Nucleus accumbens (tissue), 56 donors: ENCODE results near the gene LARP4B.

Source experiments
- DNase-seq, 56 donors: peaks; one replicate each; lab custom pipeline; 2025; lab: John Stamatoyannopoulos, UW

Gene LARP4B

DNA sequence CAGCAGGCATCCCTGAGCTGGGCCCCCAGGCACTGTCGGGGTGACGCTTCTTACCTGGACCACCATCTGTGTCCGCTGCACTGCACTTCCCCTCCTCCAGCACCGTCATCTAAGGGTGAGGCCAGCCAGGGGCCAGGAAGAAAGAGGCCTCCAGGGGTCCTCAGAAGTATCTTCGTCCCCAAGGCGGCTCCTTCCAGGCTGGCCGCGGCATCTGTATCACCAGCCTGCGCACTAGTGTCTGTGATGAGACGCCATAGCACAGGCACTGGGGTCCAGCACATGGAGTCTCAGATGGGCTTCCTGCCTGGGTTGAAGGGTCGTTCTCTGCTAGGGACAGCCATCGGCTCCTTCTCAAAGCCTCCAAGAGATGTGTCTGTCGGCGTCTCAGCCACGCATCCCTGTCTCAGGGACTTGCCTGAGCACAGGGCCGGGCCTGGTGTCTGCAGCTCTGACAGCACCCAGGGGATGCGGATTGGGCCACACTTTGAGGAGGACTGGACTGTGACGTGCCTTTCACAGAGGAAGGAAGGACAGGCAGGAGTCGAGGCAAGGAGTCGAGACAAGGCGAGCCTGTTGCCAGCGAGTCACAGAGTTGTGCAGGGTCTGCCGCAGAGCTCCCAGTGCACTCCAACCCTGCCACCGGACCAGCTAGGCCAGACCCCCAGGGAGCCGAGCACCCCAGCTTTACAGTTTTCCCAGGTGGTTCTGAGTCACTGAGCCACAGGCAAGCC lies 140.5 kb downstream of the LARP4B start:
- no peak for DNase-seq

- DNase-seq, result no peak
Measured at GRCh38 chr10:789831-790701, 141.4 kb downstream of the LARP4B start.

DNA sequence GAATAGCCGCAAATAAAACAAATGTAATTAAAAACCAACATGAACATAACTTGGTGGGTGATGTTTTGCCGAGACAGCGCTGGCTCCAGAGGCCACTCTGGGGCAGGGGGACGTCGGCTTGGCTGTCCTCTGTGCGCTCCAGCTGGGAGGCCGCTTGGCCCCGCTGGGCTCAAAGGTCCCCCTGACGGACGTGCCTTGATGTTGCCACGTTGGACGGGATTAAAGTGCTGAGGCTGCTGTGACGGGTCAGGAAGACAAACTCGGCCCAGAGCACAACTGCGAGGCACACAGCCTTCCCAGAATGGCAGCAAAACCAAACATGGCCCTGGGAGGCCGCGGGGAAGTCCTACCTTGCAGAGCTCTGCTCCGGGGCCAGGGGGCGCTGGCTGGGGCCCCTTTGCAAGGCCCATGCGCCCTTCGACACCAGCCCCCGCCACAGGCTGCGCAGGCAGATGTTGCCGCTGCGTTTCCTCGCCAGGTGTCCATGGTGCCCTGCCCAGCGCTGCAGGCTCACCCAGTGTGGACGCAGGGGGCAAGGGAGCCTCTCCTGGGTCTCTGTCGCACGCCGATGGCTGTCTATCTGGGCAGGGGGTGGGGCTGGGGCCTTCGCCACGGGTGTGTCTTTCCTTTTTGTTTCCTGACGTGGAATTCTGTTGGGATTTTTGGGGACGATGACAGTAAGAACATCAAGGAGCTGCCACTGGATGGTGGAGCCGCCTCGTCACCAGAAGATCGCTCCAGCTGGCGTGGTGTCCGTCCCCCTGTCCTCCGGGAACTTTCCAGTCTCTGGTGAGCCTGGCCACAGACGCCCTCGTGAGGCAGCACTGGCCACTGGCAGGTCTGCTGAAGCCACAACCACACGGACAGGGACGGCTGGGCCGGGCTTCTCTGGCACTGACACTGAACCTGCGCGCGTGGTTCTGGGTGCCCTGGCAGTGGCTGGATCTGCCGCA lies 142.4 kb downstream of the LARP4B start:
- peak in 46 of 56 donors; percentile 21 to 89 (median 70) for DNase-seq

DNA sequence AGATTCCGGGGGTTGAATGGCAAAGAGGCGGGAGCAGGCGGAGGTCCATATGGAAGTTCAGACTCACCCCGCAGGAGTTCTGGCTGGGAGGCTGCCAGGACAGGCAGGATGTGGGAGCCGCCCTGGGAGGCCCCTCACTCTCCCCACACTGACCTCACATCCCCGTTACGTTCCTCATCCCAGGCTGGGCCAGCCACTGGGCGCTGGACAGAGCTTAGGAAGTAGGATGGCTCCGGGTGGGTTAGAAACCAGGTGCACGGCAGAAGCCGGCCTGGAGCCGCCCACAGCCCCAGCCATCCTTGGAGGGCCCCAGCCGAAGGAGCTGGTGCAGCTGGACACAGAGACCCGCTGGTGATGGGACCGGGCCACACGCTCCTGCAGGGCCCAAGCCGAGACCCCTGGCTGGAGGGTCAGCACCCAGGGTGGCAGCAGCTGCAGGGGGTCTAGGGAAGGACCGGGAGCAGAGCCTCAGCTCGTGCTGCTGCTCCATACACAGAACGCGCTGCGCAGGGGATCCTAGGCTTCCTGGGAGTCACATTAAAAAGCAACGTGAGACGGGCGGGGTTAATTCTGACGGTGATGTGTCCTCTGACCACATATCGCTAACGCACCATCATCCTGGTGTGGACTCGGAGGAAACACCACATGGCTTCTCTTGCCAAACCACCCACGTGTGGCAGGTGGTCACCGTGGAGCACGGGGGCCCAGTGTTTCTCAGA lies 143.4 kb downstream of the LARP4B start:
- no peak for DNase-seq

- no peak for DNase-seq
Measured at GRCh38 chr10:786633-787474, 144.7 kb downstream of the LARP4B start.

DNA sequence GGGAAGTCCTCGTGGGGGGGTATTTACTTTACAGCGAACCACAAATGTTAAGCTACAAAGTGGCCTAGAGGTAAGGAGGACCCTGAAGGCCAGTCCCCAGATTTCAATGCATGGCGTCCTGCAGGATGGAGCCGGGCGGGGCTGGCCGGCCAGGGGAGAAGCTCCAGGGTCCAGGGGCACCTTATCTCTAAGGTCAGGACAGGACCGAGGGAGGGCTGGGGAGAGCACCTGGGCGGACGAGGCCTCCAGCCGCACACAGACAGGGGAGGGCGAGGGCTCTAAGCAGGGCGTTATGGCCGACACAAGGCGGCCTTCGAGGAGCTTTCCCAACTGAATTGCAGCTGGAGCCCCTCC lies 145.7 kb downstream of the LARP4B start:
- DNase-seq, result no peak

GRCh38 chr10:785089-785860 lies 146.2 kb downstream of the LARP4B start:
- no peak for DNase-seq

DNA sequence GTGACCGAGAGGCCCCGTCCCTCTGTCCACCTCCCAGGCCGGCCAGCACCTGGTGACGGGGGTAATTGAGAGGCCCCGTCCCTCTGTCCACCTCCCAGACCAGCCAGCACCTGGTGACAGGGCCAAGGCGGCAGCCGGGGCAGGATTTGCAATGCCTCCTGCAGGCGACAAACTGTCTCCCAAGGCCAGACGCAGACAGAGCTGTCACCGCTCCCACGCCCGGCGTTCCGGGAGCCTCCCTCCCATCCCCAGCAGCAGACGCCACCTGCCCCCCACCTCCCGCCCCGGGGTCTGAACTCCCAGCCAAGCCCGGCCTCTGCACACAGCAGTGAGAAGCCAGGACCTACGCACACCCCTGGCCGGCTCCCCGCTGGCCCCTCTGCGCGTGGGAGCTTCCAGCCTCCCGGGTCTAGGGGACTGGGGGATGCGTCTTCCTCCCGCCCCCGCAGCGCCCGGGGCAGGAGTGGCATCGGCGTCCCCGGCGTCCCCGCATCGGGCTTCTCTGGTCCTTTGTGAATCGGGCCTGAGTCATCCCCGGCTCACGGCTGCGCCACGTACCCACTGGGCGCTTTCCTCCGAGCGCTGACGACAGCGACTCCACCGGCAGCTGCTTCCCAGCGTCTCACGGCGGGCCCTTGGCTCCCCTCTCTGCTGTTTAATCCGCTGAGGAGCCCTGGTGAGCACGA lies 147.0 kb downstream of the LARP4B start:
- peak in 39 of 56 donors; percentile 19 to 88 (median 57) for DNase-seq

GRCh38 chr10:782751-783648 lies 148.5 kb downstream of the LARP4B start:
- no peak for DNase-seq

DNA sequence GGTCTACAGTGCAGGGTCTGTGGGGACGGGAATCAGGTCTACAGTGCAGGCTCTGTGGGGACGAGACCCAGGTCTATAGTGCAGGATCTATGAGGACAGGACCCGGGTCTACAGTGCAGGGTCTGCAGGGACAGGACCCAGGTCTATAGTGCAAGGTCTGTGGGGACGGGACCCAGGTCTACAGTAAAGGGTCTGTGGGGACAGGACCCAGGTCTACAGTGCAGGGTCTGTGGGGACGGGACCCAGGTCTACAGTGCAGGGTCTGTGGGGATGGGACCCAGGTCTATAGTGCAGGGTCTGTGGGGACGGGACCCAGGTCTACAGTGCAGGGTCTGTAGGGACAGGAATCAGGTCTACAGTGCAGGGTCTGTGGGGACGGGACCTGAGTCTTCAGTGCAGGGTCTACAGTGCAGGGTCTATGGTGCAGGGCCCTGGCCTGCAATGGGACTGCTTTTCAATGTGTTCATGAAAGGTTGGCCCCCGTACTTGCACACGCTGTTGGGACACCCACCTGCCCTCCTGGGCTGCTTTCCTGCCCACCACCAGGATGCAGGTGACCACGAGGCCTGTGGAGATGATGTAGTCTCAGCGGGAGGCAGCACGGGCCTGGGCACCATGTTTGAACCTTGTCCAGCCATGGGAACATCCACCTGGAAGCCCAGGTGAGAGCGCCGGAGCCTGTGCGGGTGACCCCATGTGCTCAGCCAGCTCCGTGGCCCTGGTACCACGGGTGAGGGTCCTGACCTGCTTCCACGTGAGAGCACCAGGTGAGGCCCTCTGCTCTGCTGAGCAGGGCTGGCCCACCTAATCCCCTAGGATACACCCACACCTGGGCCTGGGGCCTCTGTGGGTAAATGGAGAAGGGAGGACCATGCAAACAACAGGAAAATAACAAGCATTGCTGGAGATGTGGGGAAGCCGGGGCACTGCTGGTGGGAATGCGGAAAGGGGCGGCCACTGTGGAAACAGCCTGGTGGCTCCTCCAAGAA lies 150.7 kb downstream of the LARP4B start:
- no peak for DNase-seq

- DNase-seq, result no peak
Measured at GRCh38 chr10:778626-779330, 152.7 kb downstream of the LARP4B start.

DNA sequence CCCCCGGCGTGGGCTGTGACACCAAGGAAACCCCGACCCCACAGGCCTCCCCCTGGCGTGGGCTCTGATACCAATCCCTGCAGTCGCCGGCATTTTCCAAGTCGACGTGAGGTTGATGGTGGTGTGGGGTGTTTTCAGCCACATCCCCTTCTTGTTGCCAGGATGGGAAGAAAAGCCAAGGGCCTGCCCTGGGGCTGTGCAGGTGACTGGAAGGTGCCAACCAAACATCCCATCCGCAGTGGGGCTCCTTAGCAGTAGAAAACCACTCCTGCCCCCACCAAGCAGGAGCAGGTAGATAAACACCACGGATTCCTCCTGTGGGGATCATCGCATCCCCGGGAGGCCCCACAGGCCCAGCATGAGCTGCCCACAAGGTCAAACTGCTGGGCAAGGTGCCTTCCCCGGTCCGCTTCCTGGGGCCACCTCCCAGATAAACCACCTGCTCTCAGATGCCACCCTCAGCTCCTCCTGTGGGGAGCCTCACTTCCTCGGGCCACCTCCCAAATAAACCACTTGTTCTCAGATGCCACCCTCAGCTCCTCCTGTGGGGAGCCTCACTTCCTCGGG lies 153.5 kb downstream of the LARP4B start:
- DNase-seq, result no peak

- no peak for DNase-seq
Measured at GRCh38 chr10:776772-777171, 154.7 kb downstream of the LARP4B start.
